ENCODE measurements around the gene CFAP126. TPM values are rescaled to one million over a fixed set of nuclear protein-coding genes. Genes with fewer than 3 reads are reported as not detected.
A peak's percentile ranks its signal among the peaks of the same experiment; 100 is the strongest.
"Not testable (repeated sequence)": the region's sequence is repeated elsewhere in the genome, so short reads cannot be mapped to it uniquely, and the experiment has no call there.

The CFAP126 gene
- polyA plus RNA-seq, 3 donors = 11.2 to 15.2 (median 11.6) TPM

DNA sequence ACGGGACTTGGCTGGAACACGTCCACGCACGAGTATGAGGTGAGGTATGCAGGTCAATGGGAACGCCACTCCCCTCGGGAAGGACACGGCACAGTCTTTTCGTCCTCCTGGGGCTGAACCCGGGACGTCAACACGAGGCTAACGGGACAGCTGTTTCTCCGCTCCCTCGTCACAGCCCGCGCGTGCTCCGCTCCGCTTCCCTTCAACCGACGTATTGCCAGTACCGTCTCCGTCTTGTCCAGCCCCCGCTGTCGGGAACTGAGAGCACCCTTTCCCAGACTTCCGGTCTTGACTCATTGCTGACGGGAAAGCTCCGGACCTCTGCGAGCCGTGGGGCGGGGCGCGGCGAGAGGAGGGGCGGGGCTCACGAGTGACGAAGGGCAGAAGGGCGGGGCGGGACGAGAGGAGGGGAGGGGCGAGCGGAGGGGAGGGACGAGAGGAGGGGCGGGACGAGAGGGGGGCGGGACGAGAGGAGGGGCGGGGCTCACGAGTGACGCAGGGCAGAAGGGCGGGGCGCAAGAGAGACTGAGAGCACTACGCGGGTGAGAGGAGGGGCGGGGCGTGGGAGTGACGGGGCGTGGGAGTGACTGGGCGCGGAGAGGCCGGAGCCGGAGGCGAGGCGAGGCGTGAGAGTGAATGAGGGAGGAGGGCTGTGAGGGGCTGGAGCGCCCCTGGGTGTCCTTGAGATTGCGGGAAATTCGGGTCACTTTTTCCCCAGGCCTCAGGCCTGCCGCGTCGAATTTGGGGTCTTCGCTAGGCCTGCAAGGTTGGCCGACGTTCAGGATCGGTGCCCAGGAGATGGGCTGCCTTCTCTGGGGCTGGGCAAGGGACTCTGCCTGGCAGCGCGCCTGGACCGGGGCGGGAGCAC, 22.2 kb upstream of the CFAP126 start:
- peak; percentile 85 to 95 (median 93) for DNase-seq (ENCODE audit: extremely low read depth in 1 of 11, low read depth in 9 of 11, low spot score in 4 of 11)

GRCh38 chr1:161389158-161389557, 21.5 kb upstream of the CFAP126 start:
- DNase-seq (ENCODE audit: extremely low read depth in 1 of 11, low read depth in 9 of 11, low spot score in 4 of 11) = not testable (repeated sequence)

GRCh38 chr1:161388639-161389038, 21.0 kb upstream of the CFAP126 start:
- no peak for DNase-seq (ENCODE audit: extremely low read depth in 1 of 11, low read depth in 9 of 11, low spot score in 4 of 11)

- peak in 3 of 11 donors; percentile 15 to 49 (median 43) for DNase-seq (ENCODE audit: extremely low read depth in 1 of 11, low read depth in 9 of 11, low spot score in 4 of 11)
Observed at GRCh38 chr1:161382214-161383019, 14.7 kb upstream of the CFAP126 start.

GRCh38 chr1:161381707-161382106, 14.0 kb upstream of the CFAP126 start:
- DNase-seq (ENCODE audit: extremely low read depth in 1 of 11, low read depth in 9 of 11, low spot score in 4 of 11) = no peak

DNA sequence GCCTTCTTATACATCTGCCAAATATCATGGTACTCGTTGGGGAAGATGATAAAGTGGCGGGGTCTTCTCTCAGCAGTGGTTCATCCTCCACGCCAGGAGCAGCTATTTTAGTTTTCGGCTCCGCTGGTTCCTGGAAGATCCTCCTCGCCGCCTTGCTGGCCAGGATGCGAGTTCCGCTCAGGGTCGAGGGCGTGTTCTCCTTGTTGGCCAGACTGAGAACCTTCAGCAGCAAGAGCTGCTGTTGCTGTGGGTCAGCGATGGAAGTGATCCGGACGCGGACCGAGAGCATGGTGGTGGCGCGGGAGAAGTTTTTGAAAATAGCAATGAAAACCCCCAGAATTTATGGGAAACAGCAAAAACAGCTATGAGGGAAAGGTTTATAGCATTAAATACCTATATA, 11.4 kb upstream of the CFAP126 start:
- DNase-seq (ENCODE audit: extremely low read depth in 1 of 11, low read depth in 9 of 11, low spot score in 4 of 11) = no peak

DNA sequence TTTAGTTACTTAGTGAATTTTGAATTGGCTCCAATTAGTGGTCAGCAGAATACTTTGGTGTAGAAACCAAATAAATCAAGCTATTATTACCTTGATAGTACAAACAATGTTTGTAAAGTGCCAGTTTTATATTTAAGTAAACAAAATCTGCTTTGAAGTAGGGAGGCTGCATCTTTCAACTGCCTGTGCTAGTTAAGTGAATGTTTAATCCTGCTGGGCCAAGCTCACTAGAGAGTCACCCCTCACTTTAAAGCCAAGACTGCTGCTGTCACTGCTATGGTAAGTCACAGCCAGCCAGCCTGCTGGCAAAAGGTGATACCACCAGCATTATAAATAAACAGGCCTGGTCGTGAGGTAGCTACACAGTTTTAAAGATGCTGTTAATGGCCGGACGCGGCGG, 10.3 kb upstream of the CFAP126 start:
- no peak for DNase-seq (ENCODE audit: extremely low read depth in 1 of 11, low read depth in 9 of 11, low spot score in 4 of 11)

GRCh38 chr1:161374373-161374772, 6.7 kb upstream of the CFAP126 start:
- no peak for DNase-seq (ENCODE audit: extremely low read depth in 1 of 11, low read depth in 9 of 11, low spot score in 4 of 11)

DNA sequence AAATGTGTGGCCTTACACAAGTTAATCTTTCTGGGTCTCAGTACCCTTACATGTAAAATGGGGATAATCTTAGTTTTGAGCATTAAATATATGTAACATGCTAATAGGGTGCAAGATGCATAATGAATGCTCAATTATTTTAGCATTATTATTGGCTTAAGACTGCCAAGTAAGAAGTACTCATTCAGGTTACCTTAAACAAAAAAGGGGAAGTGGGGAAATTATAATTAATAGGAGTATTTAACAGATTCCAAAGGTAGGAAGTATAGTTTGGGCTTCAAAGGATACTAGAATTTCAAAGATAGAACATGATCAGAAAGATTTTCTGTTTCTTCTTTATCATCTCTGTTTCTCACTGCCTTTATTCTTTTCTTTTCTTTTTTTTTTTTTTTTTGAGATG, 5.8 kb upstream of the CFAP126 start:
- DNase-seq (ENCODE audit: extremely low read depth in 1 of 11, low read depth in 9 of 11, low spot score in 4 of 11) = no peak

DNA sequence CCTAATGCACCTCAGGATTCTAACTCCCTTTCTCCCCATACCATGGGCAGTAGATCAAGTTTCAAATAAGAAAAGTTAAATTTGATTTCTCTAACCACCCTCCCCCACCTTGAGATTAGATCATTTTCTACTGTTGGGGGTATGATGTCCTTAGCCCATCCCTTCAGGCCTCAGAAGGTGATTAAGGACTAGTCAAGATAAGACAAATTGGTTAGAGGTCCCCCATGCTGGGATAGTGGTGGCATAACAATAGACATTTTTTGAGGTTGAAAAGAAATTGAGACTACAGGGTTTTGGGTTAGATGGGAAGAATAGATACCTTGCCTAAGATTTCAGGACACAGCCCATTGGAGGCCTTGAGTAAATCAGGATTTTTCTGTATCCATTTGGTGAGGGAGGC, 2.5 kb downstream of the CFAP126 start:
- no peak for DNase-seq (ENCODE audit: extremely low read depth in 1 of 11, low read depth in 9 of 11, low spot score in 4 of 11)

DNA sequence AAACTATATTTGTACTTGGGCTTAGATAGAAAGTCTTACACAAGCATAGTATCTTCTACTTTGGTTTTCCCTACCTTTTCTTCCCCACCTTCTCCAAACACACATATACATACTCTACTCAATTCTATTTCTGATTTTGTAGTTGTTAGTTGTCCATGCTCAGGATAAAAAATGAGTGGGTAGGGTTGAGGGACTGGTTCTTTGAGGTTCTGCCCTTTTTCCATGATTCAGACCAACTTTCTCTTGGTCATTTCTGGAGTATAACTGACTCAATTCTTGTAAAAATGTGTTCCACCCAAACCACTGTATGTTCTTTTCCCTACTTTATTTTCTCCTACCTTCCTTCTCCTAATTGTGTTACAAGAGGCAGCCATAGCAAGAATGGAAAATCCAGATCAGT, 3.3 kb downstream of the CFAP126 start:
- no peak for DNase-seq (ENCODE audit: extremely low read depth in 1 of 11, low read depth in 9 of 11, low spot score in 4 of 11)

DNA sequence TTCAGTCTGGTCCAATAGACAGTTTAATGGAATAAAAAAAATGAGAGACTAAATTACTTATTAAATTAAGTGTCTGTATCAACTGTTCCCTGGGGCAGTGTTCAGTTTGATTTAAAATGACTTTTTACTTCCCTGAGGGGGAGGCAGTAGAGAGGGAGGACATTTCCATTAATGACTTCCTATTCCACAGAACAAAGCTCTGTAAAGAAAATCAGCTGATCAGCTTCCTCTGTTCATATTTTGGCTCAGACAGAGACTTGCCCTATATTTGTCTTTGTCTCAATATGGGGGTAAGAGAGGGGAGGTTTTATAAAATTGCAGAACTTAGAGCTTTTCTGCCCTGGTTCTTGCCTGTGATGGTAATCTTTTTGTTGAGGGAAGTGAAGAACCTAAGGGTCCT, 8.4 kb downstream of the CFAP126 start:
- DNase-seq (ENCODE audit: extremely low read depth in 1 of 11, low read depth in 9 of 11, low spot score in 4 of 11) = peak in 6 of 11 donors; percentile 21 to 44 (median 30)

GRCh38 chr1:161357073-161357472, 10.6 kb downstream of the CFAP126 start:
- DNase-seq (ENCODE audit: extremely low read depth in 1 of 11, low read depth in 9 of 11, low spot score in 4 of 11) = no peak

- DNase-seq (ENCODE audit: extremely low read depth in 1 of 11, low read depth in 9 of 11, low spot score in 4 of 11) = no peak
Observed at GRCh38 chr1:161351482-161351881, 16.2 kb downstream of the CFAP126 start.

DNA sequence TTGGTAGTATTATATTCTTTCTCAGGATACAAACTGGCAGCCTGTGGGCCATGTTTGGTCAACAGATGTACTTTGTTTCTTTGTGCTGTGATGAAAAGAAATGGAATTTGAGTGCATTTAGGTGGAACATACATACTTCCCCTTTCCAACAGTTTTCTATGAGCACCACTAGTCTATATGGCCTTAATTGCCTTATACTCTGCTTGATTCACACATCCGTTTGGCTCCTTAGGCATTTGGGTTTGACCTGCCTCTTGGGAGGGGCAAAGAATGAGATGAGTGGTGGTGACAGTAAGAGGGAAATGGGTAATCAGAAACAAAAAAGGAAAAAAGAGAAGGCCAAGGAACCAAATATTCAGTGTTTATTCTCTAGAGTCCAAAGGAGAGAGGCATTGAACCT, 17.0 kb downstream of the CFAP126 start:
- no peak for DNase-seq (ENCODE audit: extremely low read depth in 1 of 11, low read depth in 9 of 11, low spot score in 4 of 11)

GRCh38 chr1:161342821-161343220, 24.9 kb downstream of the CFAP126 start:
- no peak for DNase-seq (ENCODE audit: extremely low read depth in 1 of 11, low read depth in 9 of 11, low spot score in 4 of 11)

DNA sequence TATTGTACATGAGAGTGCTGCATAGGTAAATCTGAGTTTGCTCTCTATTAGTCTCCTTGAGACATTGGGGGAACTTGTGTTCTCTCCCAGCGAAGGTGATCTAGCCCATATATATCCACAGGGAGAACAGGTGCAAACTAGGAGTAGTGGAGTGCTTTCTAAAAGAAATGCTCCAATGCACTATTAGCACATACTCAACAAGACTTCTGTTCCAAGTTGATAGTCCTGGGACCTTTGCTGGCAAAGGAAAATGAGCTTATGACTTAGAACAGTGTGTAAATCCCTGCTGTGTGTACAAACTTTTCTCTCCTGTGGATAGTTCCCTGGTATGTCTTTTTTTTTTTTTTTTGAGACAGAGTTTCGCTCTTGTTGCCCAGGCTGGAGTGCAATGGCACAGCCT, 25.5 kb downstream of the CFAP126 start:
- no peak for DNase-seq (ENCODE audit: extremely low read depth in 1 of 11, low read depth in 9 of 11, low spot score in 4 of 11)

DNA sequence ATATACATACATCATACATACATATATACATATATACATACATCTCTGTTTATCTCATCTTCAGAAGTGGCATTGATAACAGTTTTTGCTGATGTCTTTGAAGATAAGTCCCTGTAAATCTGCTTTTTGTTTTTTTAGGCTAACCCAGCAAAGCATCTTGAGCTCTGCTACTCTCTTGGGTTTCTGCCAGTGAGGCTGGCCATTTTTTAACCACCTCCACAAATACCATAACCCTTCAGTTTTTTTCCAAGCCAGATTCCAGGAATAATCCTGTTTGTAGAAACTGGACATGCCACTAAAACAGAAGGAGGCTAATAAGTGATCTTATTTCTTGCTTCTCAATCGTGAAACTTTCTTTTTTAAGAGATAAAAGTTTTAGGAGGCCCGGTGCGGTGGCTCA, 31.9 kb downstream of the CFAP126 start:
- DNase-seq (ENCODE audit: extremely low read depth in 1 of 11, low read depth in 9 of 11, low spot score in 4 of 11) = no peak

GRCh38 chr1:161333166-161333565, 34.5 kb downstream of the CFAP126 start:
- DNase-seq (ENCODE audit: extremely low read depth in 1 of 11, low read depth in 9 of 11, low spot score in 4 of 11) = no peak

DNA sequence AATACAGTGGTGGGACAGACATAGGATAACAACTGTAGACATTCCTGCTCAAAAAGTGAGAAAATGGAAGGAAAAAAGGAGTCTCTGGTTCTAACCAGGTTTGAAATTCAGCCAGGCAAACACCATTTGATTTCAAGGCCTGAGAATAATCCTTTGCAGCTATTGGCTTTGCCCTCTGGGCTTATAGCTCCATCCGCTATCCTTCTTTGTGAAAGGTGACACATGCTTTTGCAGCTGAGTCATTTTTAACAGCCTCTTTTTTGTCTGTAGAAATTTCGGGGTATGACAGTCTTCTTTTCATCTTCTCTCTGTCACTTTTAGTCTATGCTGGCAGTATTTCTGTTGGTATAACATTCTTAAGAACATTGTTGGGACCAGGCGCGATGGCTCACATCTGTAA, 37.3 kb downstream of the CFAP126 start:
- no peak for DNase-seq (ENCODE audit: extremely low read depth in 1 of 11, low read depth in 9 of 11, low spot score in 4 of 11)

All from renal cortex interstitium (tissue), 11 donors.